SIG-M5 treated with dmso at 0.1 percent for 504 hours (cell line): ENCODE results near the gene IL17B.

Source experiments
- DNase-seq: peaks from one replicate; lab custom pipeline; 2025; ENCODE audit not compliant: unreplicated experiment; lab: John Stamatoyannopoulos, UW

The IL17B gene

GRCh38 chr5:149325894-149326293 is 53.2 kb downstream of the IL17B start:
- DNase-seq, result no peak

DNA sequence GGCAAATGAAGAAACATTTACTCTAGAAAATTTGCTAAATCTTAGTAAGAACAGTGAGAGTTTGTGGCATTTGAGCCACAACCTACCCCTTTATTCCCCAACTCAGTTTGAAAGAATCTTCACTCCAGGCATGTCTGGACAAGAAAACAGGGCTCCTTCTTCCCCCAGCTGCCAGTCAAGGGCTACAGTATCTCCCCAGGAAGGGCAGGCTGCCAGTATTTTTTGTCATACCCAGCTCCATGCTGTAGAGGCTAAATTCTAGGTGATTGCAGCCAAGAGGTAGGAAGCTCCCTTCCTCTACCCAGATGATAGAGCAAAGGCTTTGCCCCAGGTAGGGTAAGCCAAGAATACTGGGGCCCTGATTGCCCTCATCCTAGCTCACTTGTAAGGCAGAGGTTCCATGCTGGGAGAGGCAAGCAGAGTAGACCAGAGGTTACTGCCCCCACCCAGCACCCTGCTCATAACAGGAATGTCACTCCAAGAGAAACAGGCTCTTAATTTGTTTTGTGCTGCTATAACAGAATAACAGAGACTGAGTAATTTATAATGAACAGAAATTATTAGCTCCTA is 53.8 kb downstream of the IL17B start:
- DNase-seq, result no peak

GRCh38 chr5:149324641-149325040 is 54.5 kb downstream of the IL17B start:
- no peak for DNase-seq
